Activated CD4-positive, alpha-beta T cell treated with anti-CD3 and anti-CD28 coated beads, Interleukin-2, amount 10 ng/mL, durations not matched to agents 7 days and 5 days (primary cell): ENCODE measurements around the gene CFTR. TPM values are rescaled to one million over a fixed set of nuclear protein-coding genes. Genes with fewer than 3 reads are reported as not detected.

Experiments
- CTCF ChIA-PET: fragments of 350-600 bp; sonication (Branson Sonifier 250); formaldehyde crosslinking; loops from one replicate; lab custom pipeline; 2021; ENCODE audit warnings: antibody characterized with exemption; lab: Charles Lee
- POLR2A ChIA-PET: fragments of 350-600 bp; sonication (Branson Sonifier 250); formaldehyde crosslinking; loops from one replicate; lab custom pipeline; 2021; ENCODE audit warnings: antibody characterized with exemption; lab: Charles Lee
- DNase-seq: peaks from one replicate; pipeline ENCODE4 v3.0.0-alpha.2; 2020
- H3K27ac Mint-ChIP-seq: one replicate; pipeline ENCODE4 v1.8.0; 2021; ENCODE audit warnings: mild to moderate bottlenecking, moderate library complexity, mixed read lengths
- H3K27me3 Mint-ChIP-seq: one replicate; pipeline ENCODE4 v1.8.0; 2021; ENCODE audit warnings: mixed read lengths
- H3K36me3 Mint-ChIP-seq: one replicate; pipeline ENCODE4 v1.8.0; 2021; ENCODE audit warnings: low read depth, mixed read lengths
- H3K4me1 Mint-ChIP-seq: one replicate; pipeline ENCODE4 v1.8.0; 2021; ENCODE audit warnings: mixed read lengths
- H3K4me3 Mint-ChIP-seq: one replicate; pipeline ENCODE4 v1.8.0; 2021; ENCODE audit warnings: mild to moderate bottlenecking, moderate library complexity, mixed read lengths
- H3K9me3 Mint-ChIP-seq: one replicate; pipeline ENCODE4 v1.8.0; 2021; ENCODE audit warnings: mixed read lengths
- total RNA-seq, 2 experiments: library from RNA; stranded (reverse); gene quantifications; one replicate each; pipeline ENCODE4 v1.2.3, GENCODE V29; 2021

Gene CFTR
- total RNA-seq, 2 experiments from 2014 or later: not detected

DNA sequence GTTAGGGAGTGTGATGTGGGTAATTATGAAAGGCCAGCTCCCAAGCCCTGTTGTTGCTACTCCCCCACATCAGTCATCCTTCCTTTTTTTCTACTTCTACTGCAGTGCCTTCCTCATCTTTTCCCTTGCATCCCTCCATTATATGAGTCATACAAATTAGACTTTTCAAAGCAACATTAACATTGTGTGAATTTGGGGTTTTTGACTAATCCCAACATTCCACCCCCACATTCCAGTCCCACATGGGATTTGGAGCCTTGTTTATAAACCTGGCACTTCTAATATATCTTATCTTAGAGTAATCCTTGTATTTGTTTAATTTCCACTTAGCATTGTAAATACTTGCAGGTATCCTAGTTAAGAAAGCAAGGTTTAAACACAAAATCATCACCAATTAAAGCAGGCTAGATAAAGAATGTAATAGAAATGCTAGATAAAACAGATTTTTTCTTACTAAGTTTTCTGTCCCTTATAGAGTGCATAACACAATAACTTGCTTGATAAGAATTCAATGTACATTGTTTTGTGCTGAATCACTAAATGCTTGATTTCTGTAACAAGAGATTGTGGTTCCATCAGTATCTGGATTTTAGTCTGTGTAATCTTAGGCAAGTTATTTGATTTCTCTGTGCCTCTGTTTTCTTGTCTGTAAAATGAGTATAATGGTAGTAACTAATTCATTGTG is 165.8 kb downstream of the CFTR start:
- DNase-seq: no peak
- no peaks in the 10 kb centered on the region for H3K36me3 Mint-ChIP-seq
- H3K9me3 Mint-ChIP-seq: no peaks in the 10 kb centered on the region
- no peak overlapping the region for H3K4me3 Mint-ChIP-seq
- ChIA-PET POLR2A (no interaction called here), CTCF (no interaction called here)
- H3K27ac Mint-ChIP-seq: no peak overlapping the region
- no peaks in the 10 kb centered on the region for H3K27me3 Mint-ChIP-seq
- H3K4me1 Mint-ChIP-seq: no peaks in the 10 kb centered on the region

DNA sequence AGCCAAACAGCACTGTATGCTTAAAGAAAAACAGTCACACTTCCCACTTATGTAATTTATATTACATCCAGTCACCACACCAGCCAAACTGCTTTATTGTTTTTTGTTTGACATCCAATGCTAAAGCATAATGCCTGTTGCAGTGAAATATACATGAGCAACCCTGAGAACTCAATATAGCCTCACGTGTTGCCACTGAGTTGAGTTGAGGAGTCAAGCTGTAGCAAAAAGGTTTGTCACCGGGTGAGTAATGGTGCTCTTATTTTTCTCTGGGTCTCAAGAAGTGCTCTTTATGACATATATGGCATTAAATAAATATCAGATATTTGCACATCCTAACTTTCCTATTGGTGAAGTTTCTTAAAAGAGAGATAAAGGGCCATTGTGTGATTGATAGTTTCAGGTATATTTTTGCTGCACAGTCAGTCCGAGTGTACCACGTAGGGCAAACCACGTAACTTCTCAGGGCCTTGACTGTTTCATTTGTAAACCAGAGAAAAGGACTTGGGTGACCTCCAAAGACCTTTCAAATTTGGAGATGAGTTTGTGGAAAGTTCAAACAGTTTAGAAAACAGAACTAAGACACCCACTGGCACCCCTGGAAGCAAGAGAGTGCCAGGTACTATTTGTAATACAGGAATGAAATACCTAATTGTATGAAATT is 168.5 kb downstream of the CFTR start:
- Mint-ChIP-seq H3K36me3 (no peaks in the 10 kb centered on the region), H3K27me3 (no peaks in the 10 kb centered on the region), H3K4me3 (no peak overlapping the region), H3K9me3 (no peaks in the 10 kb centered on the region), H3K4me1 (no peaks in the 10 kb centered on the region), H3K27ac (no peak overlapping the region)
- ChIA-PET POLR2A (no interaction called here), CTCF (no interaction called here)
- DNase-seq: no peak

GRCh38 chr7:117652943-117653680 is 173.3 kb downstream of the CFTR start:
- POLR2A ChIA-PET: no interaction called here
- H3K27me3 Mint-ChIP-seq: no peaks in the 10 kb centered on the region
- H3K27ac Mint-ChIP-seq: no peak overlapping the region
- H3K4me3 Mint-ChIP-seq: no peak overlapping the region
- no peak for DNase-seq
- H3K9me3 Mint-ChIP-seq: no peaks in the 10 kb centered on the region
- H3K36me3 Mint-ChIP-seq: no peaks in the 10 kb centered on the region
- CTCF ChIA-PET: no interaction called here
- no peaks in the 10 kb centered on the region for H3K4me1 Mint-ChIP-seq

- no peak overlapping the region for H3K4me3 Mint-ChIP-seq
- CTCF ChIA-PET: no interaction called here
These were observed 175.0 kb downstream of the CFTR start for GRCh38 chr7:117654780-117655179.

GRCh38 chr7:117656806-117657205 is 177.0 kb downstream of the CFTR start:
- Mint-ChIP-seq H3K4me3 (no peak overlapping the region), H3K9me3 (no peaks in the 10 kb centered on the region), H3K27me3 (no peaks in the 10 kb centered on the region), H3K27ac (no peak overlapping the region), H3K36me3 (no peaks in the 10 kb centered on the region), H3K4me1 (no peaks in the 10 kb centered on the region)
- CTCF ChIA-PET: no interaction called here
- POLR2A ChIA-PET: no interaction called here
- DNase-seq: no peak

More at GRCh38 chr7:117654780-117655179, 175.0 kb downstream of the CFTR start:
- H3K9me3 Mint-ChIP-seq: no peaks in the 10 kb centered on the region
- POLR2A ChIA-PET: no interaction called here
- H3K27ac Mint-ChIP-seq: no peak overlapping the region
- DNase-seq: no peak
- H3K27me3 Mint-ChIP-seq: no peaks in the 10 kb centered on the region
- H3K36me3 Mint-ChIP-seq: no peaks in the 10 kb centered on the region
- H3K4me1 Mint-ChIP-seq: no peaks in the 10 kb centered on the region

DNA sequence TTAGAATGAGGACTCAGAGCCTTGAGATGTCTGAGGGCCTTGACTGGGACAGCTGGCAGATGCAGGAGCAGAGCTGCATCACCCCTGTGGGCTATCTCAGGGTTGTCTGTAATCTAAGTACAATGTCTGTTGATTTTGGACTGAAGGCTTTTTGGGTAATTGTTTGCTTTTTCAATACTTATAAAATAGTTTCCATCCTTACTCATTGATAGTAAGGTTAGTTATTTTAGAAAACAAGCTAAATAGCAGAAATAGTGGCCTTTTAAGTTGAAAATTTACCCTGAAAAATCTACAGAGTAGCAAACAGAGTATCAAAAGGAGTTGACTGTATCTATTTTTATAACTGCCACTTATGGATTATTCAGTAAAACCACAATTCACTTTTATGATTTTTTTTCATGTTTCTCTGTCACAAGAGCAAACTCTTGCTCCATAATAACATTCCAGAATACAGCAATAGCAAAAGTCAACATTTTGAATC is 179.7 kb downstream of the CFTR start:
- DNase-seq: no peak
- Mint-ChIP-seq H3K4me1 (no peaks in the 10 kb centered on the region), H3K9me3 (no peaks in the 10 kb centered on the region), H3K27me3 (no peaks in the 10 kb centered on the region), H3K36me3 (no peaks in the 10 kb centered on the region), H3K4me3 (no peak overlapping the region), H3K27ac (no peak overlapping the region)
- ChIA-PET CTCF (no interaction called here), POLR2A (no interaction called here)

GRCh38 chr7:117661328-117661727 is 181.5 kb downstream of the CFTR start:
- no peaks in the 10 kb centered on the region for H3K4me1 Mint-ChIP-seq
- no peaks in the 10 kb centered on the region for H3K27me3 Mint-ChIP-seq
- ChIA-PET POLR2A (no interaction called here), CTCF (interaction anchor here (1.4 kb wide), 1 partner anchor 10 kb away, joined by 3 read pairs; no protein-coding TSS in a partner anchor)
- no peaks in the 10 kb centered on the region for H3K36me3 Mint-ChIP-seq
- no peaks in the 10 kb centered on the region for H3K9me3 Mint-ChIP-seq
- no peak overlapping the region for H3K27ac Mint-ChIP-seq
- H3K4me3 Mint-ChIP-seq: no peak overlapping the region
- no peak for DNase-seq

DNA sequence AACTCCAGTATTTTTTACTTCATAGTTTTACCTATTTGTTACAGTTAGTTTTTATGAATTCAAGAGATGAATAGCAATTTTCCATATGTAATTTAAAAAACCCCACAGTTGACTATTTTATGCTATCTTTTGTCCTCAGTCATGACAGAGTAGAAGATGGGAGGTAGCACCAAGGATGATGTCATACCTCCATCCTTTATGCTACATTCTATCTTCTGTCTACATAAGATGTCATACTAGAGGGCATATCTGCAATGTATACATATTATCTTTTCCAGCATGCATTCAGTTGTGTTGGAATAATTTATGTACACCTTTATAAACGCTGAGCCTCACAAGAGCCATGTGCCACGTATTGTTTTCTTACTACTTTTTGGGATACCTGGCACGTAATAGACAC is 184.2 kb downstream of the CFTR start:
- H3K9me3 Mint-ChIP-seq: no peaks in the 10 kb centered on the region
- H3K36me3 Mint-ChIP-seq: no peaks in the 10 kb centered on the region
- no peaks in the 10 kb centered on the region for H3K4me1 Mint-ChIP-seq
- H3K27ac Mint-ChIP-seq: no peak overlapping the region
- no peak overlapping the region for H3K4me3 Mint-ChIP-seq
- no peak for DNase-seq
- ChIA-PET POLR2A (no interaction called here), CTCF (no interaction called here)
- no peaks in the 10 kb centered on the region for H3K27me3 Mint-ChIP-seq

DNA sequence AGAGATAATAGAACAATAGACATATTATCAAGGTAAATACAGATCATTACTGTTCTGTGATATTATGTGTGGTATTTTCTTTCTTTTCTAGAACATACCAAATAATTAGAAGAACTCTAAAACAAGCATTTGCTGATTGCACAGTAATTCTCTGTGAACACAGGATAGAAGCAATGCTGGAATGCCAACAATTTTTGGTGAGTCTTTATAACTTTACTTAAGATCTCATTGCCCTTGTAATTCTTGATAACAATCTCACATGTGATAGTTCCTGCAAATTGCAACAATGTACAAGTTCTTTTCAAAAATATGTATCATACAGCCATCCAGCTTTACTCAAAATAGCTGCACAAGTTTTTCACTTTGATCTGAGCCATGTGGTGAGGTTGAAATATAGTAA is 185.5 kb downstream of the CFTR start:
- ChIA-PET POLR2A (no interaction called here), CTCF (no interaction called here)
- no peaks in the 10 kb centered on the region for H3K36me3 Mint-ChIP-seq

GRCh38 chr7:117666031-117666430 is 186.2 kb downstream of the CFTR start:
- no peak overlapping the region for H3K4me3 Mint-ChIP-seq
- no peaks in the 10 kb centered on the region for H3K9me3 Mint-ChIP-seq

More for the DNA sequence above, 185.5 kb downstream of the CFTR start:
- H3K27ac Mint-ChIP-seq: no peak overlapping the region
- DNase-seq: no peak
- H3K4me3 Mint-ChIP-seq: no peak overlapping the region
- no peaks in the 10 kb centered on the region for H3K4me1 Mint-ChIP-seq
- H3K9me3 Mint-ChIP-seq: no peaks in the 10 kb centered on the region
- no peaks in the 10 kb centered on the region for H3K27me3 Mint-ChIP-seq

GRCh38 chr7:117666689-117667088 is 186.9 kb downstream of the CFTR start:
- Mint-ChIP-seq H3K4me3 (no peak overlapping the region), H3K4me1 (no peaks in the 10 kb centered on the region), H3K9me3 (no peaks in the 10 kb centered on the region), H3K27ac (no peak overlapping the region), H3K36me3 (no peaks in the 10 kb centered on the region), H3K27me3 (no peaks in the 10 kb centered on the region)
- no peak for DNase-seq
- CTCF ChIA-PET: no interaction called here
- POLR2A ChIA-PET: no interaction called here

More at GRCh38 chr7:117666031-117666430, 186.2 kb downstream of the CFTR start:
- Mint-ChIP-seq H3K36me3 (no peaks in the 10 kb centered on the region), H3K27me3 (no peaks in the 10 kb centered on the region), H3K4me1 (no peaks in the 10 kb centered on the region), H3K27ac (no peak overlapping the region)
- CTCF ChIA-PET: no interaction called here
- POLR2A ChIA-PET: no interaction called here
- DNase-seq: no peak

DNA sequence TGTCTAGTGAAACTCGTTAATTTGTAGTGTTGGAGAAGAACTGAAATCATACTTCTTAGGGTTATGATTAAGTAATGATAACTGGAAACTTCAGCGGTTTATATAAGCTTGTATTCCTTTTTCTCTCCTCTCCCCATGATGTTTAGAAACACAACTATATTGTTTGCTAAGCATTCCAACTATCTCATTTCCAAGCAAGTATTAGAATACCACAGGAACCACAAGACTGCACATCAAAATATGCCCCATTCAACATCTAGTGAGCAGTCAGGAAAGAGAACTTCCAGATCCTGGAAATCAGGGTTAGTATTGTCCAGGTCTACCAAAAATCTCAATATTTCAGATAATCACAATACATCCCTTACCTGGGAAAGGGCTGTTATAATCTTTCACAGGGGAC is 187.6 kb downstream of the CFTR start:
- H3K36me3 Mint-ChIP-seq: no peaks in the 10 kb centered on the region
- no peaks in the 10 kb centered on the region for H3K9me3 Mint-ChIP-seq
- CTCF ChIA-PET: no interaction called here

GRCh38 chr7:117669818-117670217 is 190.0 kb downstream of the CFTR start:
- no peaks in the 10 kb centered on the region for H3K9me3 Mint-ChIP-seq
- CTCF ChIA-PET: interaction anchor here (0.5 kb wide), 1 partner anchor 1957 kb away, joined by 5 read pairs; no protein-coding TSS in a partner anchor
- H3K27ac Mint-ChIP-seq: no peak overlapping the region
- no peak overlapping the region for H3K4me3 Mint-ChIP-seq
- POLR2A ChIA-PET: no interaction called here
- H3K36me3 Mint-ChIP-seq: no peaks in the 10 kb centered on the region
- no peak for DNase-seq
- no peaks in the 10 kb centered on the region for H3K27me3 Mint-ChIP-seq
- no peaks in the 10 kb centered on the region for H3K4me1 Mint-ChIP-seq

More for the DNA sequence above, 187.6 kb downstream of the CFTR start:
- no peak overlapping the region for H3K27ac Mint-ChIP-seq
- H3K4me3 Mint-ChIP-seq: no peak overlapping the region
- H3K4me1 Mint-ChIP-seq: no peaks in the 10 kb centered on the region
- POLR2A ChIA-PET: no interaction called here
- no peak for DNase-seq
- no peaks in the 10 kb centered on the region for H3K27me3 Mint-ChIP-seq
